Activated T-cell treated with anti-CD3 and anti-CD28 coated beads, Interleukin-2, amount 50 U/mL, for 24 hours (primary cell): Measurements from ENCODE around the gene UGT1A5.
A peak's percentile ranks its signal among the peaks of the same experiment; 100 is the strongest.

Source experiments
- DNase-seq: peaks from one replicate; pipeline ENCODE4 v3.0.0-alpha.2; 2020
- H3K27ac Mint-ChIP-seq: 2 replicates; pipeline ENCODE4 v1.8.0; 2020; ENCODE audit warnings: mild to moderate bottlenecking, mixed read lengths
- H3K27me3 Mint-ChIP-seq: 2 replicates; pipeline ENCODE4 v1.8.0; 2020; ENCODE audit warnings: mixed read lengths
- H3K36me3 Mint-ChIP-seq: 2 replicates; pipeline ENCODE4 v1.8.0; 2020; ENCODE audit warnings: low read depth, mixed read lengths
- H3K4me1 Mint-ChIP-seq: 2 replicates; pipeline ENCODE4 v1.8.0; 2020; ENCODE audit warnings: low read depth, mixed read lengths
- H3K4me3 Mint-ChIP-seq: 2 replicates; pipeline ENCODE4 v1.8.0; 2020; ENCODE audit warnings: mild to moderate bottlenecking, moderate library complexity, mixed read lengths
- H3K9me3 Mint-ChIP-seq: 2 replicates; pipeline ENCODE4 v1.8.0; 2020; ENCODE audit warnings: mixed read lengths

Gene UGT1A5

DNA sequence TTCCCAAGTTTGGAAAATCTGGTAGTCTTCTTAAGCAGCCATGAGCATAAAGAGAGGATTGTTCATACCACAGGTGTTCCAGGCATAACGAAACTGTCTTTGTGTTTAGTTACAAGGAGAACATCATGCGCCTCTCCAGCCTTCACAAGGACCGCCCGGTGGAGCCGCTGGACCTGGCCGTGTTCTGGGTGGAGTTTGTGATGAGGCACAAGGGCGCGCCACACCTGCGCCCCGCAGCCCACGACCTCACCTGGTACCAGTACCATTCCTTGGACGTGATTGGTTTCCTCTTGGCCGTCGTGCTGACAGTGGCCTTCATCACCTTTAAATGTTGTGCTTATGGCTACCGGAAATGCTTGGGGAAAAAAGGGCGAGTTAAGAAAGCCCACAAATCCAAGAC is 59.4 kb downstream of the UGT1A5 start:
- peaks cover 14% of the 10 kb centered on the region for H3K9me3 Mint-ChIP-seq
- no peaks in the 10 kb centered on the region for H3K36me3 Mint-ChIP-seq
- peaks cover 21% of the 10 kb centered on the region for H3K27me3 Mint-ChIP-seq
- DNase-seq, result no peak
- H3K27ac Mint-ChIP-seq, result no peak overlapping the region
- no peak overlapping the region for H3K4me3 Mint-ChIP-seq
- H3K4me1 Mint-ChIP-seq, result no peaks in the 10 kb centered on the region

DNA sequence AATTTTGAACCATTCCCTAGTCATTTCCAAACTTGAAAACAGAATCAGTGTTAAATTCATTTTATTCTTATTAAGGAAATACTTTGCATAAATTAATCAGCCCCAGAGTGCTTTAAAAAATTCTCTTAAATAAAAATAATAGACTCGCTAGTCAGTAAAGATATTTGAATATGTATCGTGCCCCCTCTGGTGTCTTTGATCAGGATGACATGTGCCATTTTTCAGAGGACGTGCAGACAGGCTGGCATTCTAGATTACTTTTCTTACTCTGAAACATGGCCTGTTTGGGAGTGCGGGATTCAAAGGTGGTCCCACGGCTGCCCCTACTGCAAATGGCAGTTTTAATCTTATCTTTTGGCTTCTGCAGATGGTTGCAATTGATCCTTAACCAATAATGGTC is 59.9 kb downstream of the UGT1A5 start:
- Mint-ChIP-seq H3K27me3 (peaks cover 18% of the 10 kb centered on the region), H3K4me1 (no peaks in the 10 kb centered on the region), H3K36me3 (no peaks in the 10 kb centered on the region), H3K9me3 (peaks cover 14% of the 10 kb centered on the region), H3K27ac (no peak overlapping the region), H3K4me3 (no peak overlapping the region)
- DNase-seq, result no peak

DNA sequence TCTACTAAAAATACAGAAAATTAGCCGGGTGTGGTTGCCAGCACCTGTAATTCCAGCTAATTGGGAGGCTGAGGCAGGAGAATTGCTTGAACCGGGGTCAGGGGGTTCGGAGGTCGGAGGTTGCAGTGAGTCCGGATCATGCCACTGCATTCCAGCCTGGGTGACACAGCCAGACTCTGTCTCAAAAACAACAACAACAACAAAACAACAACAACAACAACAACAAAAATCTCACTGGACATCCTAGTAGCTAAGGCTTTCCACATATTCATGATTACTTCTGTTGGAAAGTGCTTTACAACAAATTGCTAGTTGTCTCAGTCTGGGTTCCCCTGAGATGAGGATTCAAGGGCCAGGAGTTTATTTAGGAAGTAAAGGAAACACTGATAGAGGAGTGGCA is 61.1 kb downstream of the UGT1A5 start:
- DNase-seq, result no peak
- H3K27me3 Mint-ChIP-seq, result peaks cover 19% of the 10 kb centered on the region
- H3K4me1 Mint-ChIP-seq, result no peaks in the 10 kb centered on the region
- peaks cover 14% of the 10 kb centered on the region for H3K9me3 Mint-ChIP-seq
- no peak overlapping the region for H3K4me3 Mint-ChIP-seq
- no peaks in the 10 kb centered on the region for H3K36me3 Mint-ChIP-seq
- no peak overlapping the region for H3K27ac Mint-ChIP-seq

DNA sequence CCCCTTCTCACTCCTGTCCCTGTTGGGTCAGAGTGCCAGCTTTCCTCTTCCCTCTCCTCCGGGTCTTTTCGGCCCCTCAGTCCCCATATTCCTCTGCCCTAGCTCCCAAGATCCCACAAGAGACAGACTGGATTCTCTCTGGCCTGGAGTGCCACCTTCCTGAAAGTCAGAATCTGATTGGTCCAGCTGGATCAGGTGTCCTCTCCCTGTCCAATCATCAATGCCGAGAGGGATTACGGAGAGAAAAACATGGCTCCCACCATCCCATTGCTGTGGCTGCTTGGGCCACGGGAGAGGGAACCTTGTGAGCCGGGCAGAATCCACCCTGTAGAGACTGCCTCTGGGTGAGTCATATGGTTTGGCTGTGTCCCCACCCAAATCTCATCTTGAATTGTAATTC is 62.7 kb downstream of the UGT1A5 start:
- peaks cover 14% of the 10 kb centered on the region for H3K9me3 Mint-ChIP-seq
- no peak overlapping the region for H3K4me3 Mint-ChIP-seq
- no peak overlapping the region for H3K27ac Mint-ChIP-seq
- no peak for DNase-seq
- H3K27me3 Mint-ChIP-seq, result peaks cover 20% of the 10 kb centered on the region
- H3K36me3 Mint-ChIP-seq, result no peaks in the 10 kb centered on the region
- no peaks in the 10 kb centered on the region for H3K4me1 Mint-ChIP-seq

DNA sequence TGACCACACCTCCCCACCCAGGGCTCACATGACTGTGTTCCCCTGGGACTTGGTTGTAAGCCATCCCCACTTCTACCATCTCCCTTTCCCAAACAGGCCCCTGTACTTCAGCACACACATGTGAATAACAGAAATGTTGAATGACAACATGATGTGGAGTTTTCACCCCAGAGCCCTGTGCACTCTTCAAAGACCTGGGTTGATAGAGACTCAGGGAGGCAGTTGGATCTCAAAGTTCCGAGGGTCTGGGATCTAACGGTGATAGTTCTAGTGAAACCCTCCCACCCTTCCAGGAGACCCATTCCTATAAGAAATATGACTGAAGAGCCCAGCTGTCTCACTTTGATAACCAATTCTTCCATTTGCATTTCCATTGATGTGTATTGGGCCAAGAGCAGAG is 65.3 kb downstream of the UGT1A5 start, which contains the start of gene MROH2A:
Gene MROH2A (plus strand): TSS at position 301 of the 400 bp plus-strand sequence. CDS start 1,029 bp downstream, outside the sequence.
- DNase-seq, result no peak
- peaks cover 24% of the 10 kb centered on the region for H3K27me3 Mint-ChIP-seq
- H3K36me3 Mint-ChIP-seq, result no peaks in the 10 kb centered on the region
- no peak within 1 kb of the TSS for H3K27ac Mint-ChIP-seq
- H3K9me3 Mint-ChIP-seq, result peaks cover 14% of the 10 kb centered on the region
- H3K4me3 Mint-ChIP-seq, result no peak within 1 kb of the TSS
- H3K4me1 Mint-ChIP-seq, result no peaks in the 10 kb centered on the region

DNA sequence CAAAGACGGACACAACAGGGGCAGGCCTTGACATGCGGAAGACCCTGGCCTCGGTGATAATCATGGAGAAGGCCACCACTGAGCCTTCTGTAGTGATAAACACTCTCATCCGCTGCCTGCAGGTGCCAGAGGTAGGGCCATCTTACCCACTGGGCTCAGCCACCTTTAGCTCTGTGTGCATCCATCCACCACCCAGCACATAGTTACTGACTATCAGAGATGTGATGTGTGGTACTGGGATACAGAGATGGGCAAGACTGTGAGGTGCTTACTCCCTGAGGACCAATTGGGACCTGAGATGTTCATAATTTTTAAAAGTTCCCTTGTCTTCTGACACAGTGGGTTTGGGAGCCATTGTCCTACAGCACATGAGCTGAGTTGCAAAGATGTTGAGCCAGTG is 67.0 kb downstream of the UGT1A5 start:
- Mint-ChIP-seq H3K9me3 (peaks cover 14% of the 10 kb centered on the region), H3K27me3 (peaks cover 25% of the 10 kb centered on the region), H3K4me3 (no peak overlapping the region), H3K4me1 (no peaks in the 10 kb centered on the region), H3K36me3 (no peaks in the 10 kb centered on the region), H3K27ac (no peak overlapping the region)
- no peak for DNase-seq

DNA sequence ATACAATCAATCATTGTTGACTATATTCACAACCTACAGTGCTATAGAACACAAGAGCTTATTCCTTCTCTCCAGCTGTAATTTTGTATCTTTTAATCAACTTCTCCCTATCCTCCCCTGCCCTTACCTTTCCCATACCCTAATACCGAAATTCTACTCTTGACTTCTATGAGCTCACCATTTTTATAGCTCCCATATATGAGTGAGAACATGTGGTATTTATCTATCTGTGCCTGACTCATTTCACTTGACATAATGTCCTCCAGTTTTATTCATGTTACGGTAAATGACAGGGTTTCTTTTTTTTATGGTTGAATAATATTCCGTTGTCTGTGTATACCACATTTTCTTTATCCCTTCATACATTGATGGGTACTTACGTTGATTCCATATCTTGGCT is 68.1 kb downstream of the UGT1A5 start:
- Mint-ChIP-seq H3K9me3 (peaks cover 9% of the 10 kb centered on the region), H3K27ac (no peak overlapping the region), H3K36me3 (no peaks in the 10 kb centered on the region), H3K4me3 (no peak overlapping the region), H3K27me3 (peaks cover 24% of the 10 kb centered on the region), H3K4me1 (no peaks in the 10 kb centered on the region)
- DNase-seq, result no peak

DNA sequence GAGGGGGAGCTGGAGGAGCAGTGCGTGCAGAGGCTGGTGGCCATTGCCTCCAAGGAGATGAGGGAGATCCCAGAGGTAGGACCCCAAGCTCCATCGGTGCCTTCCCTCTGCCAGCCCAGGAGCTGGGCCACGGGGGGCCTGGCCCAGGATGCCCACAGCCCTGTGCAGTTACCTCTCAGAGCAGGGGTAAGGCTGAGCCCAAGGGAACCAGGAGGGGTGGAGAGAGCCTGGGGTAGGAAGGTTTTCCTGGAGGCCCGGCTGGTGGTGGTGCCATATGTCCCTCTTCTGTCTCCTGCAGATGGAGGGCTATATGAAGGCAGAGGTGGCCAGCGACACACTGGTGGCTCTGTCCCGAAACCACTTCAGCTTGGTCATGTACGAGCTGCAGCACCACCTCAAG is 76.8 kb downstream of the UGT1A5 start:
- Mint-ChIP-seq H3K4me3 (no peak overlapping the region), H3K9me3 (no peaks in the 10 kb centered on the region), H3K4me1 (no peaks in the 10 kb centered on the region), H3K36me3 (no peaks in the 10 kb centered on the region), H3K27ac (no peak overlapping the region), H3K27me3 (peaks cover 4% of the 10 kb centered on the region)
- DNase-seq, result no peak

DNA sequence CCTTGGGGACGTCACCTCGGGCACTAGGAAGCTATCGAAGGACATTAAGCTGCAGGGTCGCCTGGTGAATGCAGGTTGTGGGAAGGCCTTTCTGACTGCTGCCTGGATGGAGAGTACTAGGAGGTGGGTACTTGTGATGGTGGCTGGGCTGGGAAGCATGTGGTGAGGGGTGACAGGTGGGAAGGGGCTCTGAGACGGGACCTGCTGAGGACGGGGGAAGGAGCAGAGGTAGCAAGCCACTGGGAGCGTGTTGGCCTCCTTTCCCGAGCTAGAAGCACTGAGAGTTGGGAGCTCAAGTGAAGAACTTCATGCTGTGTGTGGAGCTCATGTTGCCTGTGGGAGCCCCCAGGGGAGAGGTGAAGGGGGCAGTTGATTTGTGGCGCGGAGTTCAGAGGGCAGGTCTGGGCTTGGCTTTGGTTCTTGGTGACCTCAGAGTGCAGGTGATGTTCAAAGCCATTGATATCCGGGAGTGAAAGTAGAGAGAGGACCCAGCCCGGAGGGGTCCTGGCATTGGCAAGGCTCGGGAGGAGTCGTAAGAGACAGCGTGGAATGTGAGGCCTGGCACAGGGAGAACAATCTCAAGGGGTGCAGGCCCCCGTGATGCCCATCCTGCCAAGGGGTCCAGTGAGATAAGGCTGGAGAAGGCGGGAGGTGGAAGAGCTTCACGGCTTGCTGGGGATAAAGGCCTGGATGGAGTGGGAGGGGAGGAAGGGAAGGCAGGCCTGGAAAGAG is 78.6 kb downstream of the UGT1A5 start:
- DNase-seq, result no peak
- no peaks in the 10 kb centered on the region for H3K4me1 Mint-ChIP-seq
- H3K27ac Mint-ChIP-seq, result no peak overlapping the region
- H3K4me3 Mint-ChIP-seq, result no peak overlapping the region
- H3K9me3 Mint-ChIP-seq, result no peaks in the 10 kb centered on the region
- H3K27me3 Mint-ChIP-seq, result no peaks in the 10 kb centered on the region
- no peaks in the 10 kb centered on the region for H3K36me3 Mint-ChIP-seq

DNA sequence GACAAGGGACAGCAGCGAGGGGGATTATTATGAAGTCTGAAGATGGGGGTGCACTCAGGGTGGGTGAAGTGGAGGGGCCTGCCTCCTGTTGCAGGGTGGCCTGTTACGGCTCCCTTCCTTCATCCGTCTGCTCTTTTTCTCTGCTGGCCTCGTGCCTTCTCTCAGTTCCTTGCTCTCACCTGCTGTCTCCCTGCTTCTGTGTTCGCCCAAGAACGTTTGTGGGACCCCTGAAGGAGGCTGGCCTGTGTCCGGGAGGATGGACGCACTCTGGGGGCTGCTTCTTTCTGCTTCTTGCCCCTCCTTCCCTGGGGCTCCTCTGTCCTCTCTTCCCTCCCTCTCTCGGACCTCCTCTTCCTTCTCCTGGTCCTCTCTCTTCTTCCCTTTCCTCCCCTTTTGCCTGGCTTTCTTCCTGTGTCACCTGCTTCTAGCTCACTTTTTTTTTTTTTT is 79.2 kb downstream of the UGT1A5 start:
- H3K27me3 Mint-ChIP-seq, result no peaks in the 10 kb centered on the region
- H3K36me3 Mint-ChIP-seq, result no peaks in the 10 kb centered on the region
- DNase-seq, result no peak
- H3K4me1 Mint-ChIP-seq, result no peaks in the 10 kb centered on the region
- H3K4me3 Mint-ChIP-seq, result no peak overlapping the region
- H3K9me3 Mint-ChIP-seq, result no peaks in the 10 kb centered on the region
- no peak overlapping the region for H3K27ac Mint-ChIP-seq

DNA sequence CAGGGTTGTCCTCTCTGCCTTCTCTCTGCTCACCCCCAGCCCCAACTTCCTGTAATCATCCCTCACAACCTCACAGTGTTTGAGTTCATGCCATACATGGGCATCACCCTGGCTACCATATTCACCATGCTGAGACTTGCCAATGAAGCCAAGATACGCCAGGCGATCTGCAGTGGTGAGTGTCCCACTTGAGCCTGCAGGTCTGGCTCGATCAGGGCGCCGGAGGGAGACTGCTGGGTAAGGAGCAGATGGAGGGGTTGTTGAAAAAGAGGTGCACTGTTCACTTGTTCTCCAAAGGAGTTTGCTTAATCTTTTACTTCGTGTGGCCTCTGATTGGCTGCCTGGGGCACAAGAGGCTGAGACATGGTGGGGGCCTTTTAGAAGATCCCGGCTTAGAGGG is 80.0 kb downstream of the UGT1A5 start:
- Mint-ChIP-seq H3K27ac (no peak overlapping the region), H3K4me1 (no peaks in the 10 kb centered on the region), H3K36me3 (no peaks in the 10 kb centered on the region), H3K9me3 (no peaks in the 10 kb centered on the region), H3K4me3 (no peak overlapping the region), H3K27me3 (no peaks in the 10 kb centered on the region)
- DNase-seq, result no peak

DNA sequence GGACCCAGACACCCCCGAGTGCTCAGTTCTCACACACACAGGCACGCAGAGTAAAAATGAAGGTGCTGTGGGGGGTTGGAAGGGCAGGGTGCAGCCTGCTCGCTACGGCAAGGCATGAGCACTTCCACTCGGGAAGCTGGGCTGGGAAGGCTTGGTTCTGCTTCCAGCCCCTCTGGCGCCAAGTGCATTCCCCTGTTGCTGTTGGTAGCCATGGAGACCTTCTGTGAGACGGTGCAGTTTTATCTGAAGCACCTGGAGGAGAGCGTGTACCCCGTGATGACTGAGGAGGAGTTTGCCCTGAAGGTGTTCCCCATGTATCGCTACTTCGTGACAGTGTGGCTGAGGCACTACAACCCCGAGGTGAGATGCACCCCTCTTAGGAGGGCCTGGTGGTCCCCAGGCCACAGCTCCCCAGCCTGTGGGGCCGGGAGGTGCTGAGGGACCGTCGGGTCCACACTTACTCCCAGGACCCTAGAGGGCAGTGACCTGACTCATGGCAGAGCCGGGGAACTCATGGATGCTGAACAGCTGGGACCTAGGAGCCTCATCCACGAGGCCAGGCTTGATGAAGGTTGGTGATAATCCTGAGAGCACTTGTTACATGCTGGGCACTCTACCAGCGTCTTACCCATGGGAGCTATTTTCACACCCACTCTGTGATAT is 80.9 kb downstream of the UGT1A5 start:
- no peaks in the 10 kb centered on the region for H3K9me3 Mint-ChIP-seq
- H3K36me3 Mint-ChIP-seq, result no peaks in the 10 kb centered on the region
- peaks cover 2% of the 10 kb centered on the region for H3K27me3 Mint-ChIP-seq
- H3K27ac Mint-ChIP-seq, result no peak overlapping the region
- H3K4me3 Mint-ChIP-seq, result no peak overlapping the region
- DNase-seq, result no peak
- H3K4me1 Mint-ChIP-seq, result no peaks in the 10 kb centered on the region

DNA sequence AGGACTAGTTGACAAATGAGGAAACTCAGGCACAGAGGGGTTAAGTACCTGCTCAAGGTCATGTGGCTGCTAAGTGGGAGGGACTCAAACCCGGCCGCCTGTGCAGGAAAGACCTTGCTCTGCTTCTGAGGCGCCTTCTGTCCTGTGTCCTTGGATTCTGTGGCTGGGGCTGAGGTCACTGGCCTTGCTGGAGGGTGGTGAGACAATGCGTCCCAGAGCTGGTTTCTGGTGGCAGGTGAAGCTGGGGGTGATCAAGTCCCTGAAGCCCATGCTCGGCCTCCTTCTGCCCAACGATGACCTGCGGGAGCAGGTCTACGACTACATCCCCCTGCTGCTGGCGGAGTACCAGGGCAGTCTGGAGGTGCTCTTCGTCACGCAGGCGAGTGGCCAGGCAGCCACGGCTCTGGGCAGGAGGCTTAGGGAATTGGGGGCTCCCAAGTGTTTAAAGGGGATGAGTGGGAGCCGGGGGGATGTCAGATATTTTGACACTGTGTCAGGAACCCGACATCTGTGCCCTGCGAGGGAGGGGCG is 81.5 kb downstream of the UGT1A5 start:
- Mint-ChIP-seq H3K27ac (no peak overlapping the region), H3K36me3 (no peaks in the 10 kb centered on the region)

DNA sequence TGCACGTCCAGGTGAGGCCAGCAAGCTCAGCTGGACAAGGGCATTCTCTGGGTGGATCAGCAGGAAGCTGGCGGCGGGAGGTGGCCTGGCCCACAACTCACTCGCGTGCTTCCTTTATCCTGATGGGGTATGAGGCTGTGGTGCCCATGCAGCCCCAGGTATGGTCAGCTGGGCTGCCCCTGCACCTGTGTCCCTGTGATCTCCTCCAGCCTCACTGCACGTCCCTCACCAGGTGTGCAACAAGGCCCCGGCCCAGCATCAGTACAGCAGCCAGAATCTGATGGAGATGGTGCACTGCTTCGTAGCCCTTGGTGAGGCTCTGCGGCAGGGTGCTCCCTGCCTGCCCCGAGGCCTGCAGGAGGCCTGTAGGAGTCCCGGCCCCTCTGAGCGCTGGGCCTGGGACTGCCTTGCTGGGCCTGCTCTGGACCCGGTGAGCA is 83.0 kb downstream of the UGT1A5 start:
- DNase-seq, result no peak
- no peak overlapping the region for H3K27ac Mint-ChIP-seq
- H3K4me3 Mint-ChIP-seq, result no peak overlapping the region
- H3K36me3 Mint-ChIP-seq, result no peaks in the 10 kb centered on the region
- no peaks in the 10 kb centered on the region for H3K9me3 Mint-ChIP-seq
- H3K4me1 Mint-ChIP-seq, result no peaks in the 10 kb centered on the region
- peaks cover 2% of the 10 kb centered on the region for H3K27me3 Mint-ChIP-seq

More for the DNA sequence above, 81.5 kb downstream of the UGT1A5 start:
- H3K4me3 Mint-ChIP-seq, result no peak overlapping the region
- DNase-seq, result peak; percentile 16
- peaks cover 2% of the 10 kb centered on the region for H3K27me3 Mint-ChIP-seq
- H3K4me1 Mint-ChIP-seq, result no peaks in the 10 kb centered on the region
- no peaks in the 10 kb centered on the region for H3K9me3 Mint-ChIP-seq

DNA sequence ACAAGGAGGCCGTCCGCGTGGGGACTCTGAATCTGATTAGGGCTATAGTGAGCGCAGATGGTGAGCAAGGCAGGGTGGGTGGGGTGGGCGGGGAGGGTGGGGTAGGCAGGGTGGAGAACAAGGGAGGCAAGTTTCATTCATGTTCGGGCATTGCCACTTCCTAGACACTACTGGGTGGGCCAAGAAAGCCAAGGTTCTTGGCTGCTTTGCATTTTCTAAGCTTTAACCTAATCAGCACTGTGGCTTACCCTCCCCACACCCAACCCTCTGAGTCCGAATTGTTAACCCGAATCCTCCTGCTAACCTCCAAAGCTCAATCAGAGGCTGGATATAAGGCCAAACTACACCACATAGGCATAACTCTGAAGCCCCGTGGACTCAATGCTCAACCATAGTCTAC is 83.5 kb downstream of the UGT1A5 start:
- H3K4me1 Mint-ChIP-seq, result peaks cover 2% of the 10 kb centered on the region
- H3K9me3 Mint-ChIP-seq, result no peaks in the 10 kb centered on the region
- no peak overlapping the region for H3K27ac Mint-ChIP-seq
- no peaks in the 10 kb centered on the region for H3K36me3 Mint-ChIP-seq
- H3K4me3 Mint-ChIP-seq, result no peak overlapping the region
- DNase-seq, result no peak
- H3K27me3 Mint-ChIP-seq, result peaks cover 2% of the 10 kb centered on the region
